NB4 (cell line): ENCODE data around the gene EME1.

ENCODE experiments used
- POLR2A ChIP-seq: IDR thresholded peaks from 2 replicates; pipeline ENCODE4 v1.6.1; 2011; ENCODE audit warnings: mild to moderate bottlenecking; ENCODE audit not compliant: insufficient read length; ENCODE audit errors: extremely low read depth
- TF ChIP-seq, protein P1 (sequence below): IDR thresholded peaks from one replicate; pipeline ENCODE4 v1.5.1; 2012; ENCODE audit warnings: low read depth, low read length
- TF ChIP-seq, protein P2 (sequence below): IDR thresholded peaks from 2 replicates; pipeline ENCODE4 v1.6.1; 2011; ENCODE audit warnings: low read depth, low read length

DNA sequence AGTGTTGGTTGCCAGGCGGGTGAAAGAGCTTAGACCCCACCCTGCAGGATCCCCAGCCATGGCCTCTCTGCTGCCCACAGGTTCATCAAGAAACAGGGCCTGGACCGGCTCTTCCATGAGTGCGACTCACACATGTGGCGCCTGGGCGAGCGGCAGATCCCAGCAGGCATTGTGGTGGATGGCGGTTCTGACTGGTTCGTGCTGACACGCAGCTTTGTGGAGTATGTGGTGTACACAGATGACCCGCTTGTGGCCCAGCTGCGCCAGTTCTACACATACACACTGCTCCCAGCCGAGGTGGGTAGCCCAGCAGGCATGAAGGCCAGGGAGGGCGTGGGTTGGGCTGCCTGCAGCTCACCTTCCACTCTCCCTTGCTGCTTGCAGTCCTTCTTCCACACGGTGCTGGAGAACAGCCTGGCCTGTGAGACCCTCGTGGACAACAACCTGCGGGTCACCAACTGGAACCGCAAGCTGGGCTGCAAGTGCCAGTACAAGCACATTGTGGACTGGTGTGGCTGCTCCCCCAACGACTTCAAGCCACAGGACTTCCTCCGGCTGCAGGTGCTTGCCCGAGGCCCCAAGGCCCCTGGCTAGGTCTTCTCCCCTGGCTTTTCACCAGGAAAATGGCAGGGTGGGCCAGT is 17.2 kb upstream of the EME1 start:
- TF ChIP-seq, protein P1, sequence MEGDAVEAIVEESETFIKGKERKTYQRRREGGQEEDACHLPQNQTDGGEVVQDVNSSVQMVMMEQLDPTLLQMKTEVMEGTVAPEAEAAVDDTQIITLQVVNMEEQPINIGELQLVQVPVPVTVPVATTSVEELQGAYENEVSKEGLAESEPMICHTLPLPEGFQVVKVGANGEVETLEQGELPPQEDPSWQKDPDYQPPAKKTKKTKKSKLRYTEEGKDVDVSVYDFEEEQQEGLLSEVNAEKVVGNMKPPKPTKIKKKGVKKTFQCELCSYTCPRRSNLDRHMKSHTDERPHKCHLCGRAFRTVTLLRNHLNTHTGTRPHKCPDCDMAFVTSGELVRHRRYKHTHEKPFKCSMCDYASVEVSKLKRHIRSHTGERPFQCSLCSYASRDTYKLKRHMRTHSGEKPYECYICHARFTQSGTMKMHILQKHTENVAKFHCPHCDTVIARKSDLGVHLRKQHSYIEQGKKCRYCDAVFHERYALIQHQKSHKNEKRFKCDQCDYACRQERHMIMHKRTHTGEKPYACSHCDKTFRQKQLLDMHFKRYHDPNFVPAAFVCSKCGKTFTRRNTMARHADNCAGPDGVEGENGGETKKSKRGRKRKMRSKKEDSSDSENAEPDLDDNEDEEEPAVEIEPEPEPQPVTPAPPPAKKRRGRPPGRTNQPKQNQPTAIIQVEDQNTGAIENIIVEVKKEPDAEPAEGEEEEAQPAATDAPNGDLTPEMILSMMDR: no peak
- TF ChIP-seq, protein P2, sequence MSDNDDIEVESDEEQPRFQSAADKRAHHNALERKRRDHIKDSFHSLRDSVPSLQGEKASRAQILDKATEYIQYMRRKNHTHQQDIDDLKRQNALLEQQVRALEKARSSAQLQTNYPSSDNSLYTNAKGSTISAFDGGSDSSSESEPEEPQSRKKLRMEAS: no peak
- TF ChIP-seq POLR2A: no peak
